Endothelial cell of umbilical vein (primary cell): ENCODE data around the gene KRTAP19-8. TPM values are rescaled to one million over a fixed set of nuclear protein-coding genes. Genes with fewer than 3 reads are reported as not detected.

Source experiments
- BruUV-seq: library from RNA; stranded (reverse); fragments of 400-500 nt; replicated peaks from 2 replicates; lab custom pipeline; 2021; lab: Mats Ljungman, UMichigan
- CTCF ChIA-PET: fragments of 300-600, 350-600 bp; sonication (Branson Sonifier 250); formaldehyde crosslinking; loops from one replicate; lab custom pipeline; 2021; ENCODE audit warnings: antibody characterized with exemption, inconsistent platforms; lab: Charles Lee
- POLR2A ChIA-PET: fragments of 300-600, 350-600 bp; sonication (Branson Sonifier 250); formaldehyde crosslinking; loops from one replicate; lab custom pipeline; 2021; ENCODE audit warnings: antibody characterized with exemption, inconsistent platforms; lab: Charles Lee
- DNase-seq: peaks from one replicate; pipeline ENCODE4 v3.0.0-alpha.2; 2011; ENCODE audit warnings: low read depth, low spot score
- FAIRE-seq: peaks from 2 replicates; lab custom pipeline; 2011; peaks lifted over from hg19 to GRCh38; lab: Jason Lieb, UNC
- H2AFZ ChIP-seq: 2 replicates; pipeline ENCODE4 v1.6.0; 2012; ENCODE audit warnings: low read depth, low read length, control low read depth, inconsistent platforms
- H3K27ac ChIP-seq: 2 replicates; pipeline ENCODE4 v1.5.1; 2011; ENCODE audit warnings: low read depth, mild to moderate bottlenecking, control low read depth, low read length, moderate library complexity; ENCODE audit not compliant: insufficient read depth
- H3K27me3 ChIP-seq, 2 experiments: 2 replicates each; pipeline versions ENCODE4 v1.6.0 to v1.6.1; 2011; ENCODE audit warnings: low read length in 2 of 2, mixed read lengths in 1 of 2; ENCODE audit not compliant: control insufficient read depth in 2 of 2, insufficient read depth in 2 of 2
- H3K36me3 ChIP-seq, 2 experiments: 2 replicates in 1 of 2; 3 replicates in 1 of 2; pipeline ENCODE4 v1.5.1; 2011; ENCODE audit warnings: low read length in 2 of 2, mild to moderate bottlenecking in 1 of 2, moderate library complexity in 1 of 2; ENCODE audit not compliant: control insufficient read depth in 2 of 2, insufficient read depth in 2 of 2; ENCODE audit errors: extremely low read depth in 1 of 2
- H3K4me1 ChIP-seq: 3 replicates; pipeline ENCODE4 v1.5.1; 2011; ENCODE audit warnings: mild to moderate bottlenecking, low read length; ENCODE audit not compliant: control insufficient read depth, insufficient read depth; ENCODE audit errors: extremely low read depth
- H3K4me2 ChIP-seq: 2 replicates; pipeline ENCODE4 v1.6.1; 2011; ENCODE audit warnings: low read length, control low read depth, mixed read lengths; ENCODE audit not compliant: insufficient read depth
- H3K4me3 ChIP-seq, 3 experiments: fragments of 200-600 bp in 1 of 3; sonication (generic), shearing (Covaris generic) in 1 of 3; replicated peaks in 1 of 3; 2 replicates each; pipeline ENCODE4 v1.5.1; 2011 to 2016; ENCODE audit warnings: control low read depth in 3 of 3, low read length in 3 of 3, mild to moderate bottlenecking in 2 of 3, inconsistent platforms in 1 of 3, low read depth in 1 of 3, moderate library complexity in 1 of 3; ENCODE audit not compliant: insufficient read depth in 1 of 3
- H3K79me2 ChIP-seq: 2 replicates; pipeline ENCODE4 v1.6.0; 2012; ENCODE audit warnings: low read length, inconsistent platforms; ENCODE audit not compliant: control insufficient read depth, insufficient read depth
- H3K9ac ChIP-seq: replicated peaks from 2 replicates; pipeline ENCODE3; 2011; ENCODE audit warnings: low read length, control low read depth; ENCODE audit not compliant: insufficient read depth; ENCODE audit errors: extremely low read depth
- H3K9me1 ChIP-seq: replicated peaks from 3 replicates; pipeline ENCODE4 v1.6.0; 2011; ENCODE audit warnings: mild to moderate bottlenecking, low read length; ENCODE audit not compliant: control insufficient read depth, insufficient read depth; ENCODE audit errors: extremely low read depth
- H3K9me3 ChIP-seq: replicated peaks from 2 replicates; pipeline ENCODE4 v1.5.1; 2012; ENCODE audit warnings: low read length, inconsistent platforms; ENCODE audit not compliant: control insufficient read depth, insufficient read depth
- H4K20me1 ChIP-seq: replicated peaks from 2 replicates; pipeline ENCODE3; 2011; ENCODE audit warnings: mild to moderate bottlenecking, low read length; ENCODE audit not compliant: control insufficient read depth, insufficient read depth; ENCODE audit errors: extremely low read depth
- CTCF ChIP-seq, 2 donors: IDR thresholded peaks; 1 replicate in 1 of 2; 2 replicates in 1 of 2; pipeline ENCODE4 v1.5.1; 2011; ENCODE audit warnings: low read length in 2 of 2, mild to moderate bottlenecking in 2 of 2, moderate library complexity in 2 of 2, control low read depth in 1 of 2, inconsistent platforms in 1 of 2, low read depth in 1 of 2; ENCODE audit not compliant: insufficient read depth in 1 of 2; ENCODE audit errors: extremely low read depth in 1 of 2
- EZH2 ChIP-seq: IDR thresholded peaks from 2 replicates; pipeline ENCODE4 v1.6.1; 2012; ENCODE audit warnings: borderline replicate concordance, low read depth, mild to moderate bottlenecking, moderate library complexity, low read length, inconsistent platforms; ENCODE audit not compliant: severe bottlenecking
- FOS ChIP-seq: IDR thresholded peaks from 2 replicates; pipeline ENCODE4 v1.6.1; 2011; ENCODE audit warnings: mild to moderate bottlenecking, low read length, moderate library complexity, borderline replicate concordance; ENCODE audit not compliant: insufficient read depth
- JUN ChIP-seq: IDR thresholded peaks from 2 replicates; pipeline ENCODE4 v1.6.1; 2011; ENCODE audit warnings: borderline replicate concordance, low read depth; ENCODE audit not compliant: insufficient read length, insufficient read depth
- MAX ChIP-seq: IDR thresholded peaks from 2 replicates; pipeline ENCODE4 v1.6.1; 2011; ENCODE audit not compliant: insufficient read depth, insufficient read length
- POLR2A ChIP-seq: IDR thresholded peaks from 2 replicates; pipeline ENCODE4 v1.6.1; 2012; ENCODE audit warnings: low read depth, mild to moderate bottlenecking, control low read depth, low read length
- POLR2AphosphoS5 ChIP-seq: IDR thresholded peaks from 2 replicates; pipeline ENCODE4 v1.6.1; 2012; ENCODE audit warnings: low read depth, mild to moderate bottlenecking, control low read depth, low read length, moderate library complexity; ENCODE audit not compliant: insufficient read depth
- dilution Hi-C: fragments of 300-500 bp; cut with MboI; formaldehyde crosslinking; loops from one replicate; pipeline ENCODE4 v1.15.0; 2019; ENCODE audit warnings: low sequenced_read_pairs; ENCODE audit not compliant: extremely low pct_ligation_motif_present
- intact Hi-C: fragments of 100-400 bp; cut with micrococcal nuclease; formaldehyde crosslinking; loops from one replicate; pipeline ENCODE4 v1.10.0; 2022
- polyA plus RNA-seq, 4 experiments: library from polyadenylated mRNA; depleted of rRNA in 3 of 4; stranded (reverse) in 3 of 4; unstranded in 1 of 4; fragments of >200 nt; gene quantifications; 2 replicates each; pipeline versions ENCODE4 v1.2.1 to v1.2.3, GENCODE V29; 2011 to 2012; ENCODE audit warnings: missing spikeins in 1 of 4
- total RNA-seq: library from RNA; stranded (reverse); gene quantifications from 2 replicates; pipeline ENCODE4 v1.2.3, GENCODE V29; 2021

KRTAP19-8 gene
- total and polyA plus RNA-seq, 2 donors (not counting 3 experiments of a cell fraction or from before 2014, with no cell fraction given) = not detected

- dilution Hi-C loops = no loop called here
- no peak overlapping the region for H3K4me3 ChIP-seq
- H3K27ac ChIP-seq = no peak overlapping the region
- H3K4me1 ChIP-seq = no peaks in the 10 kb centered on the region
- no peaks in the 10 kb centered on the region for H3K27me3 ChIP-seq
- H3K9ac ChIP-seq = no peak overlapping the region
- DNase-seq = no peak
- H4K20me1 ChIP-seq = no peaks in the 10 kb centered on the region
- no TSS peak for BruUV-seq
- TF ChIP-seq FOS (no peak), MAX (no peak), JUN (no peak), CTCF (IDR thresholded peaks at IDR 0.05; ENCODE audit: extremely low read depth in 1 of 2, insufficient read depth in 1 of 2, low read depth in 1 of 2, low read length in 2 of 2) (no peak), EZH2 (no peak), POLR2A (no peak), POLR2AphosphoS5 (no peak)
- no peaks in the 10 kb centered on the region for H3K9me1 ChIP-seq
- no peak overlapping the region for H3K4me2 ChIP-seq
- ChIA-PET POLR2A (no interaction called here), CTCF (no interaction called here)
- intact Hi-C loops = no loop called here
- H2AFZ ChIP-seq = no peak overlapping the region
- H3K79me2 ChIP-seq = no peaks in the 10 kb centered on the region
- no peaks in the 10 kb centered on the region for H3K36me3 ChIP-seq
- H3K9me3 ChIP-seq = peaks cover 2% of the 10 kb centered on the region
- no peak for FAIRE-seq
Observed at GRCh38 chr21:31052489-31053142, 14.3 kb upstream of the KRTAP19-8 start.
